GM13976 (cell line): ENCODE measurements around the gene SHOX.

Experiments used
- DNase-seq: peaks from one replicate; pipeline ENCODE4 v3.0.0; 2012; ENCODE audit warnings: low spot score
- in situ Hi-C: fragments of 300-500 bp; cut with MboI; formaldehyde crosslinking; loops from one replicate; pipeline ENCODE4 v1.12.0; 2022; ENCODE audit warnings: low sequenced_read_pairs, mixed read lengths, inconsistent platforms; ENCODE audit not compliant: unreplicated experiment
- TF ChIP-seq, protein P1 (sequence below): IDR thresholded peaks from 2 replicates; pipeline ENCODE4 v1.5.1; 2012; ENCODE audit warnings: borderline replicate concordance, mild to moderate bottlenecking; ENCODE audit not compliant: insufficient read depth; ENCODE audit errors: extremely low read depth, missing control alignments, control extremely low read depth

Gene SHOX

DNA sequence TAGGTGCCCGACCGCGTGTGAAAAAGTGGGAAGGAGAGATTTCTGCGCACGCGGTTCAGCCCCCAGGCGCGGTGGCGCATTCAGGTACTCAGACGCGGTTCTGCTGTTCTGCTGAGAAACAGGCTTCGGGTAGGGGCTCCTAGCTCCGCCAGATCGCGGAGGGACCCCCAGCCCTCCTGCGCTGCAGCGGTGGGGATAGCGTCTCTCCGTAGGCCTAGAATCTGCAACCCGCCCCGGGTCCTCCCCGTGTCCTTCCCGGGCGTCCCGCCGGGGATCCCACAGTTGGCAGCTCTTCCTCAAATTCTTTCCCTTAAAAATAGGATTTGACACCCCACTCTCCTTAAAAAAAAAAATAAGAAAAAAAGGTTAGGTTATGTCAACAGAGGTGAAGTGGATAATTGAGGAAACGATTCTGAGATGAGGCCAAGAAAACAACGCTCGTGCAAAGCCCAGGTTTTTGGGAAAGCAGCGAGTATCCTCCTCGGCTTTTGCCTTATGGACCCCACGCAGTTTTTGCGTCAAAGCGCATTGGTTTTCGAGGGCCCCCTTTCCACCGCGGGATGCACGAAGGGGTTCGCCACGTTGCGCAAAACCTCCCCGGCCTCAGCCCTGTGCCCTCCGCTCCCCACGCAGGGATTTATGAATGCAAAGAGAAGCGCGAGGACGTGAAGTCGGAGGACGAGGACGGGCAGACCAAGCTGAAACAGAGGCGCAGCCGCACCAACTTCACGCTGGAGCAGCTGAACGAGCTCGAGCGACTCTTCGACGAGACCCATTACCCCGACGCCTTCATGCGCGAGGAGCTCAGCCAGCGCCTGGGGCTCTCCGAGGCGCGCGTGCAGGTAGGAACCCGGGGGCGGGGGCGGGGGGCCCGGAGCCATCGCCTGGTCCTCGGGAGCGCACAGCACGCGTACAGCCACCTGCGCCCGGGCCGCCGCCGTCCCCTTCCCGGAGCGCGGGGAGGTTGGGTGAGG is 3.7 kb downstream of the SHOX start:
- TF ChIP-seq, protein P1, sequence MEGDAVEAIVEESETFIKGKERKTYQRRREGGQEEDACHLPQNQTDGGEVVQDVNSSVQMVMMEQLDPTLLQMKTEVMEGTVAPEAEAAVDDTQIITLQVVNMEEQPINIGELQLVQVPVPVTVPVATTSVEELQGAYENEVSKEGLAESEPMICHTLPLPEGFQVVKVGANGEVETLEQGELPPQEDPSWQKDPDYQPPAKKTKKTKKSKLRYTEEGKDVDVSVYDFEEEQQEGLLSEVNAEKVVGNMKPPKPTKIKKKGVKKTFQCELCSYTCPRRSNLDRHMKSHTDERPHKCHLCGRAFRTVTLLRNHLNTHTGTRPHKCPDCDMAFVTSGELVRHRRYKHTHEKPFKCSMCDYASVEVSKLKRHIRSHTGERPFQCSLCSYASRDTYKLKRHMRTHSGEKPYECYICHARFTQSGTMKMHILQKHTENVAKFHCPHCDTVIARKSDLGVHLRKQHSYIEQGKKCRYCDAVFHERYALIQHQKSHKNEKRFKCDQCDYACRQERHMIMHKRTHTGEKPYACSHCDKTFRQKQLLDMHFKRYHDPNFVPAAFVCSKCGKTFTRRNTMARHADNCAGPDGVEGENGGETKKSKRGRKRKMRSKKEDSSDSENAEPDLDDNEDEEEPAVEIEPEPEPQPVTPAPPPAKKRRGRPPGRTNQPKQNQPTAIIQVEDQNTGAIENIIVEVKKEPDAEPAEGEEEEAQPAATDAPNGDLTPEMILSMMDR: no peak
- DNase-seq: no peak
- in situ Hi-C loops: no loop called here

- DNase-seq: no peak
- TF ChIP-seq, protein P1: no peak
- in situ Hi-C loops: no loop called here
These were observed 5.0 kb downstream of the SHOX start for GRCh38 chrX:635428-636090.

DNA sequence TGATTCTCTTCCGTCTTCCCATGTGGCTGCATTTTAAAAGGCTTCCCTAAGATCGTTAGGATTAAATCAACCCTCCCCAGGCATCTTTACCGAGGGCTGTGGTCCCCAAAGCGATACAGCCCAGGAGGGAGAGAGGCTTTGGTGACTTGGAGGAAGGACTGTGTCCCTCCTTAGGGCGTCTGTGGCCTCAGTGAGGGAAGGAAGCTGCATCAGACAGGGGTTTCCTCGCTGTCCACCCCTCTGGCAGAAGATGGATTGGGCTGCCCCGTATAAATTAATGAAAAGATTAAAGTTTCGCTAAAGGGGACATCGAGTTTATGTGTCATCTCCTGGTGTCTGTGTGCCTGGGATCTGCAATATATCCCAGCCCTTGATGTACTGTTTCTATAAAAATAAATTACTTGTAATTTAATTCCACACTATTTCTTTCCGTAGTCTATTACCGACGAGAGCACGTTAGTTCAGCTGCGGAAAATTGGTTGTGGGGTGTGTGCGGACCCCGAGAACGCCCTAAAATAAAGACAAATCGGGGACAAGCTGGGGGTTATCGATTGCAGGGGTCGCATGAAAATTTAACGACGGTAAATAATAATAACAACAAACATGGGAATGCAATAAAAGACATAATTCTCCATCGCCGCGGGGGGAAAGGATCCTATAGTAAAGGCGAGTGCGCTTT is 6.5 kb downstream of the SHOX start:
- in situ Hi-C loops: no loop called here
- no peak for DNase-seq

GRCh38 chrX:637660-638481 is 7.3 kb downstream of the SHOX start:
- TF ChIP-seq, protein P1: no peak
- no peak for DNase-seq
- in situ Hi-C loops: no loop called here

More for the DNA sequence above, 6.5 kb downstream of the SHOX start:
- TF ChIP-seq, protein P1: no peak

DNA sequence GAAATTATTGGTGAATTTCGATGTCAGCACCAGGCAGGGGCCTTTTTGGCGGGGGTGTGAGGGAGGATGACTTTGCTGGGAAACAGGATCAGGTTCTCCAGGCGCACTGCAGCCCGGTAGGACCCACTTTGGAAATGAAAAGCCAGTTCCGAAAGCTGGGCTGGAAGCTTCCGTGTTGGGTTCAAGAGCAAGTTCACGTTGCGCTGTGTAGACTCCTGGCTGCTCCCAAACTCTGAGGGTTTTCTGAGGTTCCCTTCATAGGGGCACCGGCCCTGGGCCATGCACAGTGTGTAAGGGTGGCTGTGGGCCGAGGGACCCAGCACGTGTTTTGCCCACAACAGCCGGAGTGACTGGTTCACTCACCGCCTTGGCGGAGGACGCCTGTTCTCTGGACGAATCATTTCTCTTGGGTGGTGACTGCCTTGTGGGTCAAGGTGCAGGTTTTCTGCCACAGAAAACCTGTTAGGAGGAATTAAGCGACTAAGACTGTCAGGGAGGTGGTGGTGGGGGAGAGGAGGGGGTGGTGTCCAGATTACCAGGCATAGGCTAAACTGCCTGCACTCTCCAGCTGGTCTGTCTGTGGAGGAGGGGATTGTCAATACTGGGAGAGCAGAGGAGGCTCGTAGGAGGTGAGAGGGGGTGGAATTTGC is 8.0 kb downstream of the SHOX start:
- TF ChIP-seq, protein P1: no peak
- in situ Hi-C loops: no loop called here
- no peak for DNase-seq
